ENCODE measurements around the gene GDF7.
A peak's percentile ranks its signal among the peaks of the same experiment; 100 is the strongest.
"Not testable (repeated sequence)": the region's sequence is repeated elsewhere in the genome, so short reads cannot be mapped to it uniquely, and the experiment has no call there.

Gene GDF7

GRCh38 chr2:20704886-20705285, 37.9 kb downstream of the GDF7 start:
- DNase-seq, result no peak

- no peak for DNase-seq
These were observed 39.3 kb downstream of the GDF7 start for GRCh38 chr2:20706217-20706616.

- DNase-seq, result no peak
These were observed 39.8 kb downstream of the GDF7 start for GRCh38 chr2:20706786-20707185.

GRCh38 chr2:20707601-20708000, 40.7 kb downstream of the GDF7 start:
- DNase-seq, result no peak

- not testable (repeated sequence) for DNase-seq
These were observed 44.7 kb downstream of the GDF7 start for GRCh38 chr2:20711641-20712040.

GRCh38 chr2:20713585-20713984, 46.6 kb downstream of the GDF7 start:
- DNase-seq, result not testable (repeated sequence)

GRCh38 chr2:20714412-20714811, 47.5 kb downstream of the GDF7 start:
- DNase-seq, result not testable (repeated sequence)

GRCh38 chr2:20716164-20716563, 49.2 kb downstream of the GDF7 start:
- DNase-seq, result not testable (repeated sequence)

- DNase-seq, result no peak
These were observed 50.7 kb downstream of the GDF7 start for GRCh38 chr2:20717641-20718040.

GRCh38 chr2:20722592-20723240, 55.8 kb downstream of the GDF7 start:
- DNase-seq, result peak; percentile 48

GRCh38 chr2:20723543-20723942, 56.6 kb downstream of the GDF7 start:
- DNase-seq, result peak; percentile 78

- no peak for DNase-seq
These were observed 57.6 kb downstream of the GDF7 start for GRCh38 chr2:20724500-20725053.

- DNase-seq, result no peak
These were observed 58.8 kb downstream of the GDF7 start for GRCh38 chr2:20725782-20726181.

GRCh38 chr2:20726913-20727312, 60.0 kb downstream of the GDF7 start:
- no peak for DNase-seq

- DNase-seq, result no peak
These were observed 61.3 kb downstream of the GDF7 start for GRCh38 chr2:20728114-20728758.

All from fibroblast of skin of scalp (primary cell).